Activated CD4-positive, alpha-beta T cell treated with anti-CD3 and anti-CD28 coated beads for 24 hours (primary cell): ENCODE measurements around the gene PROKR2.

Source experiments
- DNase-seq, 2 donors: peaks; one replicate each; pipeline ENCODE4 v3.0.0-alpha.2; 2020; ENCODE audit warnings: low read depth in 2 of 2

Gene PROKR2

DNA sequence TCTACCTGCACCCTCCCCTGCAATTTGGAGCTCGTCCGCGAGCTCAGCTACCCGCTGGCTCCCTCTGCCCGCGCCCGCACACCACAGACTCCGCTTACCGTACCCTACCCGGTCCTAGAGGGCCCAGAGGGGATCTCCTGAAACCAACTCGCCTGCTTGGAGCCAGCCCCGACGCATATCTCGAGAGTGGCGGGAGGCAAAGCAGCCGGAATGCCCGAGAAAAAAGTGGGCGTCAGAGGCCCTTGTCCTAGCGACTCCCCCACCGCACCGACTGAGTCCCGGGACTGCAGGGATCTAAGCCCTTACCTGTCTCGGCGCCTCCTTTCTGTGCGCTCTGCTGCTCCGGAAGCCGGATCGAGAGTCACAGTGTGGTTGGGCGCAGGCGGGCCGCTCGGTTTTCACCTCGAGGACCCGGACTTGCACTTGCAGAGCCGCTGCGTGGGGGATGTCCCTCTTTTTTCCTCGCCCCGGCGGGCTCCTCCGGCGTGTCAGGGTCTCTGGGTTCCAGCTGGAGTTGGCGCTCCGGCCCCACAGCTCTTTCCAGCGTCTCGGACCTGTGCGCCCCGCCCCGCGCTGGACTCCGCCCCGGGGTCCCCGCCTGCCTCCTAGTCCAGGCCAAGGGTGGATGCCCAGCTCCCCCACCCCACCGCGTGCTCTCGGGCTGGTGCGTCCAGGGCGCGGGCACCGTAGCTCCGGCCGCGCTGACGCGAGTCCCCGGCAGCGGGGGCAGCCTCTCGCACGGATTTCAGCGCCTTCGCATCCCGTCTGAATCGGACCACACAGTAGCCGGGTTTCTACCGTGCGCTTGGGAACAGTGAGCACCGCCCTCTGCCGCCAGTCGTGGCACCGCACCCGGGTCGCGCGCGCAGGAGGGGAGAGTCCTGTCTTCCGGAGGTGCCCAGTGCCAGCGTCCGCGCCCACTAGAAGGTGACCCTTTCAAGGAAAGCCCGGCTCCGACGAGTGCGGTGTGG is at the start of gene PROKR2:
TSS of gene PROKR2 (minus strand) at position 767 of the 971 bp plus-strand sequence. CDS start 2,585 bp downstream, outside the sequence.
- DNase-seq, result peak in 1 of 2 donors; percentile 10

DNA sequence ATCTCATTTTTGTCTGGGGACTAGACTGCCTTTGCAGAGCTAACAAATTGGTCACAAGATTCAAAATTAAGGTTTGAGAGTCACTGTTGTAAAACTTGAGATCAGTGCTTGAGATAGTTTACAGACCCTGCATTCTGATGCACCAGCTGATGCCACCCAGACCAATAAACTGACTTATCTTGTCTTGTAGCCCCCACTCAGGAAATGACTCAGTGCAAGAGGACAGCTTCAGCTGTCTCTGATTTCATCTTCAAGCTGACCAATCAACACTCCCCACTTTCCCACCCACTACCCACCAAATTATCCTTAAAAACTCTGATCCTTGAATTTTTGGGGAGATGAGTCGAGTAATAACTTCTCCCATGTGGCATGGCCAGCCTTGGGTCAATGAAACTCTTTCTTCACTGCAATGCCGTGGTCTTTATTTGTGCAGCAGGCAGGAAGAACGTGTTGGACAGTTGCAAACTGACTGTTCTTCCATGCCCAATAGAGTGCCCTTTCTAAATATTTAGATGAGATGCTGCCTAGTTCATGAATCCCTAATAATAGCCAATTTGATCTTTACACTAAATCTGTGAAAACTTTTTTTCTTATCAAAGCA is 48.3 kb upstream of the PROKR2 start:
- DNase-seq, result no peak

DNA sequence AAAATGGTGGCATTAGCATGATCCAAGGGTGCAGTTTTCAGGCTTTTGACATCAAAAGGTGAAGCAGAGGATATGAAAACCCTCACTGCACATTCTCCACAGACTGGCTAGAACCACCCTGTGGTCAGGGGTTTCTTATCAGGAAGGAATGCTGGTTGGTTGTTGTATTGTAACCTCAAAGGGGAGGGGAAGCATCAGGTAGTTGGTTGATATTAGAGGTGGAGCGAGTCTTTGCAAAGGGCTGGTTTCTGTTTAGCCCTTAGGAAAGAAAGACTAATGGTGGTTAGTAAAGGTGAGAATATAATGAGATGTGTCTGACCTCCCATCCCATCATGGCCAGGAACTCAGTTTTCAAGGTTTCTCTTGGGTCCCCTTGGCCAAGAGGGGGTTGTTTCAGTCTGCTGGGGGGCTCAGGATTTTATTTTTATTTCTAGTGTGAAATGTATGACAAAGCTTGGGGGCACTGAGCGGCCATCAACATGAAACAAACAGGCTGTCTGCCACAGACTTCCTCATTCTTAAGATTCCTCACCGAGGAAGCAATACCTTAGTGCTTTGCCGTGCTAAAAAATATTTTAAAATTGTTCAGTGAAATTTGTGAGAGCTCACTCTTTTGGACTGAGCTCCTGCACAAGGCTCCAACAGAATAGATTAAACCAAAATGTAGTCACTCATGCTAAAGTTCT is 47.5 kb upstream of the PROKR2 start:
- no peak for DNase-seq

DNA sequence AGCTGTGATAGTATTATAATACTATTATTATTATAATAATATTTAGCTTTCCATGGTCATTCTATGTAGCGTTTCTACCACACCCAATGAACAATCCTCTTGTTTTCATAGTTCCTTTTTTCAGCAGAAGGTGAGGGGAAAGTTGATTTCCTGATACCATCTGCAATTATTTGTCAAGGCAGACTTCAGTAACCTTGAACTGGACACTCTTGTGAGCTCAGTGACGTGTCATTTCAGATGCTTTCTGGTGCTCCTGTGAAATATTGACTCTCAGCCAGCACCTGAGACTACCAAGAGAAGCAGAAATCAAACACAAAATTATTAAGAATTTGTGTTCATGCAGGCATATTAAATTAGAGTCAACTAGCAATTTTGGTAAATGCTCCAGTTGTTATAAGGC is 46.0 kb upstream of the PROKR2 start:
- DNase-seq, result no peak

DNA sequence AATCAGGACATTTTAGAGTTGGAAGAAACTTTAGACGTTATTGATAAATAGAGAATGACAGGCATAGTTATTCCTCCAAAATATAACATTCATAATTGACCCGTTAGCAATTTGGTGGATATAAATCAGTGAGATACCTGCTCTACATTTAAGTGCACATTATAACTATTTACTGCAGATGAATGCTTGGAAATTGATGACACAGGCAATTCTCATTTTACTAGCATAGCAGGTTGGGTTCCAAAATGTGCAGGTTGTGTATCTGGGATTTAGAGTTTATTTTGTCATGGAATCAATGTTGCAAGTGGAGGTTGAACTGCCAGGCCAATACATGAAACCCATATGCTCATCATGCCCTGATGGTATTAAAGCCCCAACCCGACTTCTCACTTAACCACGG is 44.4 kb upstream of the PROKR2 start:
- DNase-seq, result no peak

DNA sequence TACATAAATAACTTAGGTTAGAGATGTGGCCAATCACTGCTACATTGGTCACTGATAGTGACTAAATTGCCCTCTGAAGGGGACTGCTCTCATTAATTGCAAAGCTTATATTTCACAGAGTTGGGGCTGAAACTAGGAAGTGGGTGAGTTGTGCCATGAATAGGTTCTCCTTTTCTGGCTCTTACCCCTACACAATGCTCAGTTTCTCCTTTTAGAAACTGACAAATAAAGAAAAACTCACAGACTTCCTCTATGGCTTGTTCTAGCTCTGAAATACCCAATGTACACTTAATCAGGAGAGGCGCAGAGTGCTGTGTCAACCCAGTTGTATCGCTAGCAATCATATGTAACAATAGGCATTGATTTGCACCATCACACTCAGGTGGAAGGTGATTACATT is 41.2 kb upstream of the PROKR2 start:
- no peak for DNase-seq

DNA sequence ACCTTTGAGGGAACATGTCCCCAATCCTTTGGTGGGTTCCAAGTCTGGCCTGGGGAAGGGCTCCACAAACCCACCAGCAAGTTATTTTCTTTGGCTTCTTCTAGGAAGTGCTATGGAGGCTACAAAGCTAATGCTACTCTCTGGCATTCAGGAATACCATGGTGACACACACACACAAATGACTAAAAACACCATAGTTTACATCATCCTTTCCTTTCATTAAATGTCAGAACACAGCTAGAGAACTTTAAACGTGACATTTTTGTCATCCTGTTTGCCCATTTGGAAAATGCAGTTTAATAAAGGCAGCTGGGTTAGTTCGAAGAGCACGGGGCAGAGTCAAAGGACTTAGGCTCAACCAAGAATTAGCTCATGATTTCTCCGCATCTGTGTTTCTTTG is 40.2 kb upstream of the PROKR2 start:
- DNase-seq, result no peak

DNA sequence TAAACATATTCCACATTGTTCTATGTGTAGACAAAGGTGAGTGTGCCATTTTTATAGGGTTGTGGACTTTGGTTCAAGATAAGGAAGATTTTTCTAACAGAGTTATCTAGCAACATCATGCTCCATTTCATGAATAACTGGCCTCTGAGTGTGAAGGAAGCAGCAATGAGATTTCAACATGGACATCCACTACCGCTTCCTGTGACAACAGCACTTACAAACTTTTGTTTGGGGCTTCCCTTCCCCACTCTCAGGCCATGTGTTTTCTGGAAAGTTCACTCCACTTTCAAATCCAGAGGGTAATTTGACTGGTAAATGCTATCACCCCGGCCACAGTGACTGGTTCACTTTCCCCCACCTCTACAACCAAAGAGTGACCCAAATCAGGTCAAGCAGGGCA is 38.1 kb upstream of the PROKR2 start:
- DNase-seq, result no peak

DNA sequence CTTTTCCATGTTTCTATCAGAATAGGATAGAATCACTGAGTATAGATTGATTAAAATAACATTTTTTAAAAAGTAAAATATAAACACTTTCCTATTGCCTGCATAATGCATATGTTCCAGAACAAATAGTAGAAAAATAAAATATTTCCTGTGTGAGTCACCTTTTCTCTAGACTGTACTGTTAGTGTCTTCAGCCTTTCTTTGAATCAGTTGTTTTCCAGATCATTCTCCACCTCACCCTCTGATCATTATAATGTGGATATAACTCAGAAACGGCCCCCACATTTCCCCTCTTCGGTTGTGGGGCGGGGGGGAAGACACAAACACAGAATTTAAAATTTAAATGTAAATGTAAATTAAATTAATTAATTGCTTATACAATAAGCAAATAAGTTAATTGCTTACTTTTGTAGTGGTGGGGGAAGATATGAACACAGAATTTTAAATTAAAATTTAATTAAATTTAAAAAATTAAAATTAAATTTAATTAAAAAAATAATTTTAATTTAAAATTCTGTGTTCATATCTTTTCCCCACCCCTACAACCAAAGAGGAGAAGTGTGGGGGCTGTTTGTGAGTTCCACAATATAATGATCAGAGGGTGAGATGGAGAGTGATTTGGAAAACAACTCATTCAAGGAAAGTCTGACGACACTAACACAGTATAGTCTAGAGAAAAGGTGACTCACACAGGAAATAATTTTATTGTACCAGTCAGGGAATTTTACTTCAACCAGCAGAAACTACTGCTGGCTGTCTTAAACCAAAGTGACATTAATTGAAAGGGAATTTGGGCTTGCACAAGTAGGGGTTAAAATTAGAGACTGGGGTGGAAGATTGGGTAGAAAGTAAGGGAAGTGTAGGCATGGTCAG is 37.1 kb upstream of the PROKR2 start:
- no peak for DNase-seq

DNA sequence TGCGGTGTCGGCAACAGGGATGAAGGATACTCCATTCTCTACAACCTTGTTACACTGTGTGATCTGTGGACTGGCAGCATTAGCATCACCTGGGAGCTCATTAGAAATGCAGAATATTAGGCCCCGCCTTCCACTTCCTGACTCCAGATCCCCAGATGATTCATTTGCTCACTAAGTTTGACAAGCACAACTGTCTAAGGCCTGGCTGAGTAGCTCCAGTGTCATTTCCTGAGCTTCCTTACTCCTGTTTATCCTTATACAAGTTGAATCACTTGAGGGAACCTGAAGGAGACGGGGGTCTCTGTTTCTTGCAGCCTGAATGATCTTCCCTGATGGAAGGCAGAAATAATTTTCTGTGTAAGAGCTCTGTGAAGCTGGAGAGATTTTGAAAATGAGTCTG is 32.7 kb upstream of the PROKR2 start:
- no peak for DNase-seq

DNA sequence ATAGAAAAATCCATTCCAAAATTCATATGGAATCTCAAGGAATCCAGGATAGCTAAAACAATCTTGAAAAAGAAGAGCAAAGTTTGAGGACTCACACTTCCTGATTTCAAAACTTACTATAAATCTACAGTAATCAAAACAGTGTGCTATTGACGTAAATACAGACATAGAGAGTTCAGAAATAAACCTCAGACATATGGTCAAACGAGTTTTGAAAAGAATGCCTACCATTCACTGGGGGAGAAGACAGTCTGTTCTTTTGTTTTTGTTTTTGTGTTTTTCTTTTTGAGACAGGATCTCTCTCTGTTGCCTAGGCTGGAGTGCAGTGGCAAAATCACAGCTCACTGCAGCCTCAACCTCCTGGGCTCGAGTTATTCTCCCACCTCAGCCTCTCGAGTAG is 25.3 kb upstream of the PROKR2 start:
- DNase-seq, result no peak

DNA sequence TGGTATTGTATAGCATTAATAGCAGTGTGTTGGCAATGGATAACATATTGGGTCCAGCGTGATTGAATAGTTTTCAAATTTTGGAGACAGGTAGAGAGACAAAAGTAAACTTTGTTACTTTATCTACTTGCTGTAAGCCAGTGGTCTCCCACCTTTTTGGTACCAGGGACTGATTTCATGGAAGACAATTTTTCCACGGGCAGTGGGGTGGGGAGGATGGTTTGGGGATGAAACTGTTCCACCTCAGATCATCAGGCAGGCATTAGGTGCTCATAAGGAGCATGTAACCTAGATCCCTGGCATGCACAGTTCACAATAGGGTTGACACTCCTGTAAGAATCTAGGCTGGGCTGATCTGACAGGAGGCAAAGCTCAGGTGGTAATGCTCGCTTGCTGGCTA is 14.6 kb upstream of the PROKR2 start:
- no peak for DNase-seq

DNA sequence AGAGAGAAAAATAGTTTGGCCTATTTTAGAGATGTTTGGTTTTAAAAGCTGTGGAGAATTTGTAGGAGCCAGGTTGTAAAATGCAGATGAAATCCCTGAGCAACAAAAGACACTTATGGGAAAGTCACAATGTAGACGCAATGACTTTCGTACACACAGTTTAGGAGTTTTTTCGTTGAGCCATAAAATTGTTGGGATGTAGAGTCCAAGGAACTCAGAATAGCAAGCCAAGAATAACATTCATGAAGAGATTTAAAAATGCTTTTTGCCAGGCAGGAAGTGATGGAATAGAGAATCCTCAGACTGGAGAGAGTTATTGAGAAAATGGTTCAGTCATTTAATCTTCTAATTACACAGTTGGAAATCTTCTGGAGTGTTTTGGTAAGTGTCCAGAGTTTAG is 11.5 kb upstream of the PROKR2 start:
- no peak for DNase-seq

DNA sequence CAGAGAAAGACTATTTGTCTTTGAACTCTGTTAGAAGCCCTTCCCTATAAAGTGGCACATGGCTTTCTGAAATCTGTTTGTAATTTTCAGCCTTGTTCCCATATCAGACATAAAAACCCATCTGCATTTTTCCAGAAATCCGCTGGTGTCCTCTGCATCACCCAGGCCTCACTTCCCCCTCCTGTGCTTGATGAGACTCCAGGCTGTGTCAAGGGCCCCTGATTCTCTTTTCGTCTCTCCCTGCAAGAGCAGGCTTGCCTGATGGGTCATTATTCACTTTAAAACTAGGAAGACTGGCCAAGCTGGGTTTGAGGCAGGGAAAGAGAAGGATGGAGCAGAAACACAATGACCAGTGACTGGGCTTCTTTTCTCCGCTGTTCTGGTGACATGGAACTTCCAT is 10.6 kb upstream of the PROKR2 start:
- no peak for DNase-seq

DNA sequence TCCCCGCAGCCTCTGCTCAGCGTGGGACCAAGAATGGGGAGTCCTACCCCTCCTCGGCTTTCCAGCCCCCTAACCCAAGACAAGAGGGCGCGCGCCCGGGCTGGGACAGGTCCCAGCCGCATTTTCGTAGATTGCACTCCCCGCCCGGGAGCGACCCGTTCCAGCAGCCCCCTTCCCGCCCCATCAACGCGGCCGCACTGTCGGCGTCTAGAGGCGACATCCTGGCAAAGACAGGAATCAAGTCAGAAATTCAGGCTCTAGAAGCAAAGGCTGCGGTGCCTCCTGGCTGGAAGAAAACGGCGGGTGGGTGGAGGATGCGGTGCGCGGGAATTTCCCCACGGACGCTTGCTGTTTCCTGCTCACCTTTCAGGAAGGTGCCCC is 957 bp downstream of the PROKR2 start:
- no peak for DNase-seq

DNA sequence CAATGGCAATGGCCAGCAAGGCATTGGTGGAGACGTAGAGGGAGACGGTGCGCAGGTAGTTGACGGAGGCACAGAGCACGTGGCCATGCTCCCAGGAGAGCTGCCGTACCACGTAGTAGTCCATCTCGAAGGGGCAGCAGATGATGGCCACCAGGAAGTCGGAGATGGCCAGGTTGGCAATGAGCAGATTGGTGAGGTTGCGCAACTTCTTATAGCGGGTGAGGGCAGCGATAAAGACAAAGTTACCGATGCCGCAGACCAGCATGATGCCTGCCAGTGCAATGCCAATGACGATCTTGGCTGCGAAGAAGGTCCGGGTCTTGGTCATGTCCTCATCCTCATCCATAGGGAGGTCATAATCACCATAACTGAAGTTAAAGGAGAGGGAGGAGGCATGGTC is 2.8 kb downstream of the PROKR2 start:
- no peak for DNase-seq

DNA sequence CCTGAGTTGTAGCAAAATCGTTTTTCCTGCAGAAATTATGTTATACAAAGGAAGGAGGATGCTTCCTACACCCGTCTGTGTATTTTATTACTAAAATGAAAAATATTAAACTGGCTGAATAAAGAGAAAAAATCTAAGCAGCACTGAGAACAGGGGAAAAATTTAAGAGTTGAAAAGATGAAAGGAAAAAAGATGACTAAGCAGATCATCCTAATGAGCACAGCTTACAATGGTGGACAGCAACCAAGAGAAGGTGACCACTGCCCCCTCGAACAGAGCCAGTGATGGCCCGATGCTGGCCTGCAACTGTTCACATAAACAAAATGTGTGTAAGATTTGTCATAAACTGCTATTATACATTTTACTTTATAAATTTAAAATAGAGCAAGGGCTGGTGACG is 4.2 kb downstream of the PROKR2 start:
- no peak for DNase-seq

DNA sequence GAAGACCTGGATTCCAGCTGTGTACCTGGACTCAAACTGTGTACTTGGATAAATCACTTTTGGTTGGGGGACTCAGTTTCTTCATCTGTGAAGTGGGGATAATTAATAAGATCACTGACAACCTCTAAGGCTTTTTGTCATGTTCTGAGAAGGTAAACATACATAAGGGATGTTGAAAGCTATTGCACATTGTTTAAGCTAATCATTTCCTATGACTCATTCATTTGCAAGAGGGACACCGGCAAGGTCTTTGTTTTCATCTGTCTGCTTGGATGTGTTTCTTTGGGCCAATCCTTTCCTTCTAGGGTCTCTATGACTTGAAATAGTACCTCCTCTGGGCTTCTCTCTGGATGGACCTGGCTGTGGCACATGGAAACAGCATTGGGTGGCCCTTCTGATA is 6.8 kb downstream of the PROKR2 start:
- DNase-seq, result no peak

DNA sequence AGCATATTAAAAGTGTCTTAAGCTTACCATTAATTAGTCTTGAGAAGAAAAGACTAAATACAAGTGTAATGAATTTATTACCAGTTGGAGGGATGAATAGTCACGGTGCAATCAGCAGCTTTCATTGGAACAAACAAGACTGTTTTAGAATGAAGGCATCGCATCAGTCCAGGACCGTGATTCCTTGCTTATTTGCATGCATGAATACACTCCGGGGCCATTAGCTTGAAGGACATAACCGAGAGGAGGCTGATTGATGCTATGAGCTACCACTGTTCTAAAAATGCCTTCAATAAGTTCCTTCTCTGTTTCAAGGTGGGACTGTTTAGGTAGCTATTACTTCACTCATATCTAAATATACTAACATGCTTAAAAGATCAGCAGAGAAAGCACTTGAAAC is 17.9 kb downstream of the PROKR2 start:
- no peak for DNase-seq

DNA sequence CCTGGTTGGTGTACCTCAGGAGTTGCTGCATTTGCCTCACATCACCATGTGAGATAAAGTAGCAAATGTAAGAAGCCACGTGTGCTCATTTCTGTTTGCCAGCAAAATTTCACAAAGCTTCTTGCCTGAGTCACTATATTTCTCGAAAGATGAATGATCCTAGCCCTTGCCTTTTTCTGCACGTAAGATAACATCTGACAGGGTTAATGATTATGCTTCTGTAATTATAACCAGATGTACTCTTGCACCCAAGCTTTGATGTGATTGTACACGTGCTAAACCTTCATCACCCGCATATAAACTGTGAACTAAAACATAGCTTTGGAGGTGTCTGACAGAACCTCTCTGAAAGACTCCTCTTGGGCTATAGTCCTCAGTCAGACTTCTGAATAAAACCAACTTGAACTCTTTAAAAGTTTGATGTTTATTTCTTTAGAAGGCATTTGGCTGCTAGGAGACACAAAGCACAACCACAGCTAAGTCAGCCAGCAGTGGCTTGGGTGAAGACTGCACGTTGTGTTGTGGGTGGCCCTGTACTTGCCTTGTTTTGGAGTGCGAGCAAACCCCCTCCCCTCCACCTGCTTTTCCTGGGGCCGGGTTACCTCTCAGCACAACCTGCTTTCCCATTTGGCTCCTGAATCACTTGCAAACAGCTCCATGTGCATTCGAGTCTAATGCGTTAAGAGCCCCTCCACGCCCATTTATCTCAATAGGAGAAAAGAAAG is 19.3 kb downstream of the PROKR2 start:
- no peak for DNase-seq

DNA sequence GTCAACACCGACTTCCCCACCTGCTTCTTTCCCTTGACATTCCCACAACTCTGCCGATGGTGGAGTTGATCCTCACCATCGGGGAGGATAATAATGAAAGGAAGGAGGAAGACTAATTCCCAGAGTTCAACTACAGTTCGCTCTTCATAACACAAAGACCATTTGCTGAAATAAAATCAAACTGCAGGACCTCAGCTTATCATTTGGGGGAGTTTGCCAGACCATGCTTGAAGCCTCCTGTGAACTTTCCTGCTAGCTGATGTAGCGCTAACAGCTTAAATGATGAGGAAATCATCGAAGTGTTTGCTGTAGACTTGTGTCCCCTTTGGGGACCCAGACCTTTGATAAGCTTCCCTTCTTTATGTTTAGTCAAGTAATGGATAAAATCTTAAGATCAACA is 26.2 kb downstream of the PROKR2 start:
- DNase-seq, result no peak
